CD4-positive, alpha-beta T cell treated with Interleukin-6 for 4 hours (primary cell): Measurements from ENCODE around the gene LPA.

Source experiments
- DNase-seq: peaks from one replicate; pipeline ENCODE4 v3.0.0-alpha.2; 2020; ENCODE audit warnings: mixed read lengths

The LPA gene

GRCh38 chr6:160510199-160510598, 153.9 kb downstream of the LPA start:
- DNase-seq: no peak

DNA sequence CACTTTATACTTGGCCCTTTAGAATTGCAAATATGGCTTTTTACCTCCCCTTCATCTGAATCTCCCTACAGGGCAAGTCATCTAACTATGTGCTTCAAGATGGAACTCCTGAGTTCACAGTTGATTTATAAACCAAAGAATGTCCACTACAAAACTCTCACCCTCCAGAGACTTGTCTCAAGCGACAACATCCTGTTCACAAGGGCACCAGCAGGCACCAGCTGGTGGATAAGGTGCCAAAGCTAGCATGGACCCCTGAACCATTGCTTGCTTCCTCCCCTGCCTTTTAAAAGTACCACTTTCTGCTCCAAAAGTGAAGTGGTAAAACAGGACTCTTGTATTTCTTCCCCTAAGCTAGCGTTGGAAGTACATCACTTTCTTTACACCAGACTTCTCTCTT, 154.5 kb downstream of the LPA start:
- no peak for DNase-seq

- DNase-seq: no peak
These were observed 155.5 kb downstream of the LPA start for GRCh38 chr6:160508599-160508998.

GRCh38 chr6:160507420-160507819, 156.7 kb downstream of the LPA start:
- DNase-seq: no peak

GRCh38 chr6:160505970-160506369, 158.1 kb downstream of the LPA start:
- DNase-seq: no peak

DNA sequence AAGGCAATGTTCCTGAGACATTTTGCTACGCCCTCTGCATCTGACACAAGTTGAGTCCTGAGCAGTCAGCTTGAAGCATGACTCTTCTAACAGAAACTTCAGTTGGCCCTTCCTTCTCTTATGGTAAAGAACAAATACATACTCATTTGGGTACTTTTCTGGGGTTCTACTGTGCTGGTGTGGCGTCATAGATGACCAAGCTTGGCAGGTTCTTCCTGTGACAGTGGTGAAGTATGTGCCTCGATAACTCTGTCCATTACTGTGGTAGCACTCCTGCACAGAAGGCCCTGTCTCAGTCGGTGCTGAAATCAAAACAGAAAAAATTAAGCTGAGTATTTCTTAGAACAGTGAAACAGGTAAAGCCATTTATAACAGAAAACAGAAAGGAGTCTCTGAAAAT, 163.4 kb downstream of the LPA start:
- DNase-seq: no peak

DNA sequence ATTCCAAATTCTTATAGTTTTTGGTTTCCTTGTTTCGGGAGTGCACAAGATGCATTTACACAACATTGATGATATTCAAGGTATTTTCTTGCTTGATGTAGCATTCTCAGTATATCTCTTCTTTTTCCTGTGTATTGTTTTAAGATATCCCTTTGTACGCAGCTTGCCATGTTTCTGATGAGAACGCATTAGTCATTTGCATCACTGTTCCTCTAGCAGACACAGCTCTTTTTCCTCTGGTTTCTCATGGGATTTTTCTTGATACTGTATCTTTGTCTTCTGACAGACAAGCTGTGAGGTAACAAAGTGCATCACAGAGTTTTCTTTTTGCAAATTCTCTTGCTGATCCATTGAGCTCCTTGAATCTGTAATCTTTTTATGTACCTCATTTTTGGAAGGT, 169.5 kb downstream of the LPA start:
- DNase-seq: no peak

- no peak for DNase-seq
These were observed 175.0 kb downstream of the LPA start for GRCh38 chr6:160489091-160489490.

DNA sequence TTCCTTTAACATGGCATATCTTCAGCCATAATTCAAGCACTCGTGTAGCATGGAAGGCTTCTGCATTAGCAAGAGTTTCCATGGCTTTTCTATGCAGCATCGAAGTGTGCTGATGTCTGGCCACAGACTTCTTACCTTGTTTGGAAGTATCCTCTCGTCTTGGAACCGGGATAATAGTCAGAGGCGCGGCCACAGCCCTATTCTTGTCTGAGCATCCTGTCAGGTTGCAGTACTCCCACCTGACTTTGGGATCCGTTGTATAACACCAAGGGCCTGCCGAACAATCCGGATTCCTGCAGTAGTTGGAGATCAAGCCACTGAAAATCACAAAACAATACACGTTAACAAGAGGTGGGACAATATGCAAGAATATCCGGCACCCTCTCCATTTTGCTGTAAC, 177.0 kb downstream of the LPA start:
- DNase-seq: no peak
